HG03097 (cell line): ENCODE measurements around the gene MTNR1A.

Experiments
- ATAC-seq: cut with Tn5 transposase; IDR thresholded peaks from one replicate; pipeline ENCODE4 v1.9.1; 2021; ENCODE audit not compliant: unreplicated experiment, low FRiP score

The MTNR1A gene

GRCh38 chr4:186497043-186497442, 58.3 kb downstream of the MTNR1A start:
- ATAC-seq: no peak

GRCh38 chr4:186494496-186494895, 60.9 kb downstream of the MTNR1A start:
- ATAC-seq: no peak

GRCh38 chr4:186487726-186488125, 67.6 kb downstream of the MTNR1A start:
- ATAC-seq: no peak

GRCh38 chr4:186486172-186486571, 69.2 kb downstream of the MTNR1A start:
- ATAC-seq: no peak

GRCh38 chr4:186485561-186486062, 69.8 kb downstream of the MTNR1A start:
- no peak for ATAC-seq

GRCh38 chr4:186485150-186485549, 70.2 kb downstream of the MTNR1A start:
- ATAC-seq: no peak

GRCh38 chr4:186483656-186484055, 71.7 kb downstream of the MTNR1A start:
- ATAC-seq: no peak
